ENCODE measurements around the gene GPR158.

Gene GPR158

DNA sequence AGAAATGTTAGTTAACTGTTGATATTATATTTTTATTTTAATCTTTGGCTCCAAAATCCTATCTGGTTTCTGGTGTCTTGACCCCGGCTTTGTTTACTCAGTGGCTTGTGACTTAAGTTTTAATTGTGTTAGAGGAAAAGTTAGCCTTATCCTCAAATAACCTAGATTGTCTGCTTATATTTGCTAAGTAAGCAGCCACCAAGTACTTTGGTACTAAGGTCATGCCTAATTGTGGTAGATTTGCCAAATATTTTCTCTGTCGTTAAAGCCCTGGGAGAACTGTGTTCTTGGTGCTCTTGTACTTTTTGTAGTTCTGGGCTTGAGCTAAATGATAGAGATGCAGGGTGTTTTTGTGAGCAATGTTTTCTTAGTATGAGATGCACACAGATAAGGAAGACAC lies 34.8 kb downstream of the GPR158 start:
- Histone ChIP-seq H2AFZ (ENCODE audit: low read length, unreplicated experiment) (no peak overlapping the region), H3K4me1 (ENCODE audit: control insufficient read depth, insufficient read depth, low read length, unreplicated experiment) (no peaks in the 10 kb centered on the region), H3K79me2 (ENCODE audit: control insufficient read depth, insufficient read depth, low read length, unreplicated experiment) (no peaks in the 10 kb centered on the region), H3K4me3 (ENCODE audit: low read depth, low read length) (no peak overlapping the region), H3K27me3 (ENCODE audit: insufficient read depth, low read length) (peaks cover 4% of the 10 kb centered on the region; the same call in 1 of the 2 replicates), H3K27ac (ENCODE audit: low read depth, low read length) (no peak overlapping the region), H3K36me3 (ENCODE audit: insufficient read depth, low read length) (no peaks in the 10 kb centered on the region)

DNA sequence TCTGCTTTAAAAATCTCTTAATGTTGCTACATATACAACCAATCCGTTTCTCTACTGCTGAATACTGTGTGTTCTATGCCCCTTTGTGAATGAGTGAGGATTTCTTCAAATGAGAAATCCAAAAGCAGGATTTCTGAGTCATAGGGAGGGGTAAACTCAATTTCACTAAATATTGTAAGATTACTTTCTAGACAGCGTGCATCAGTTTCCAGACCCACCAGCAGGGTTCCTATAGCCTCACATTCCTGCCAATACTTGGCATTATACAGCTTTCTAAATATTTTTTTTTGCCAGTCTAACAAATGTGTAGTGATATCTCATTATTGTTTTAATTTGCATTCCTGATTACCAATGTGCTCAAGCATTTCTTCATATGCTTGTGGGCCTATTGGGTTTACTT lies 35.5 kb downstream of the GPR158 start:
- Histone ChIP-seq H3K27me3 (ENCODE audit: insufficient read depth, low read length) (peaks cover 5% of the 10 kb centered on the region; the same call in 1 of the 2 replicates), H2AFZ (ENCODE audit: low read length, unreplicated experiment) (no peak overlapping the region), H3K36me3 (ENCODE audit: insufficient read depth, low read length) (no peaks in the 10 kb centered on the region), H3K27ac (ENCODE audit: low read depth, low read length) (no peak overlapping the region), H3K79me2 (ENCODE audit: control insufficient read depth, insufficient read depth, low read length, unreplicated experiment) (no peaks in the 10 kb centered on the region), H3K4me3 (ENCODE audit: low read depth, low read length) (no peak overlapping the region), H3K4me1 (ENCODE audit: control insufficient read depth, insufficient read depth, low read length, unreplicated experiment) (no peaks in the 10 kb centered on the region)

DNA sequence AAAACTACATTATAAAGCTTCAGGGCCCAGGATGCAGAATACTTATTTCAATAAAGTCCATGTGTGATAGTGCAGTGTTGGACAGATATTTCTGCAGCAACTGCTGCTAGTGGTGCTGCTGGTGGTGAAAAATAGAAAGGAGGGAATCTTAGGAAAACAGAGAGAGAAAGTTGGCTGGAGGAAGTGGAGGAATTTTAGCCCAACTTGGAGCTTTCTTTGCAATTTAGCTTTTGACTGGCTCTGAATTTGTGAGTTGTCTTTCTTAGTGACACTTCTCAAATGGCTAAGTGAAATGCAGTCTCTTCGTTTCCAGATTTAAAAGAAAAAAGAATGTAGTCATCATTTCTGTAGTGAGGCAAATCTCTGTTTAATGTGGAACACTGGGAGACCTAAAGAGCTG lies 45.4 kb downstream of the GPR158 start:
- Histone ChIP-seq H2AFZ (ENCODE audit: low read length, unreplicated experiment) (no peak overlapping the region), H3K4me1 (ENCODE audit: control insufficient read depth, insufficient read depth, low read length, unreplicated experiment) (no peaks in the 10 kb centered on the region), H3K36me3 (ENCODE audit: insufficient read depth, low read length) (no peaks in the 10 kb centered on the region), H3K27ac (ENCODE audit: low read depth, low read length) (no peak overlapping the region), H3K79me2 (ENCODE audit: control insufficient read depth, insufficient read depth, low read length, unreplicated experiment) (no peaks in the 10 kb centered on the region), H3K27me3 (ENCODE audit: insufficient read depth, low read length) (peaks cover 68% of the 10 kb centered on the region), H3K4me3 (ENCODE audit: low read depth, low read length) (no peak overlapping the region)

DNA sequence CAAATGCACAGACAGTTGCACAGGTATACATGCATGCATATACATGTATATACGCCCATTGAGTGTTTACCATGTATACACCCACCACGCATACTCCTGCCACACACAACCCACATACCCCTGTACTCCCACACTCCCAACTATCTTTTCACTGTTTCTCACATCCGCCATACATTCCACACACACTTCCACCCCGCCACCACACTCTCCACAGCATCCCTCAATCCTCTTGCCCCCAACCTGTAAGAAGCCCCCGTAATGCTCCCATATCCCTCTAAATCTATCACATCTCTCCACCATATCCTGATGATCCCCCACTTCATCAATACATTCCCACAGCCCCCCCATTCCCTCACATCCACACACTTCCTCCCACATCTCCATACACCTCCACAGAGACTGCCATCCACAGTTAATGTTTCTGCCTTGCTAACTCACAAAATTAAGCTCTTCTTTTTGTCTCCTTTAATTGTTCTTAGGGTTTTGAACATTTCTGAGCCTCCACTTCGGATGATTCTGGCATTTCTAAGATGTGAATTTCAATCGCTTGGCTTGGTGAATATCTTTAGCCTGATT lies 47.4 kb downstream of the GPR158 start:
- H3K36me3 ChIP-seq (ENCODE audit: insufficient read depth, low read length), result no peaks in the 10 kb centered on the region
- H2AFZ ChIP-seq (ENCODE audit: low read length, unreplicated experiment), result no peak overlapping the region
- no peaks in the 10 kb centered on the region for H3K79me2 ChIP-seq (ENCODE audit: control insufficient read depth, insufficient read depth, low read length, unreplicated experiment)
- no peak overlapping the region for H3K4me3 ChIP-seq (ENCODE audit: low read depth, low read length)
- peaks cover 55% of the 10 kb centered on the region for H3K27me3 ChIP-seq (ENCODE audit: insufficient read depth, low read length)
- H3K27ac ChIP-seq (ENCODE audit: low read depth, low read length), result no peak overlapping the region
- H3K4me1 ChIP-seq (ENCODE audit: control insufficient read depth, insufficient read depth, low read length, unreplicated experiment), result no peaks in the 10 kb centered on the region

DNA sequence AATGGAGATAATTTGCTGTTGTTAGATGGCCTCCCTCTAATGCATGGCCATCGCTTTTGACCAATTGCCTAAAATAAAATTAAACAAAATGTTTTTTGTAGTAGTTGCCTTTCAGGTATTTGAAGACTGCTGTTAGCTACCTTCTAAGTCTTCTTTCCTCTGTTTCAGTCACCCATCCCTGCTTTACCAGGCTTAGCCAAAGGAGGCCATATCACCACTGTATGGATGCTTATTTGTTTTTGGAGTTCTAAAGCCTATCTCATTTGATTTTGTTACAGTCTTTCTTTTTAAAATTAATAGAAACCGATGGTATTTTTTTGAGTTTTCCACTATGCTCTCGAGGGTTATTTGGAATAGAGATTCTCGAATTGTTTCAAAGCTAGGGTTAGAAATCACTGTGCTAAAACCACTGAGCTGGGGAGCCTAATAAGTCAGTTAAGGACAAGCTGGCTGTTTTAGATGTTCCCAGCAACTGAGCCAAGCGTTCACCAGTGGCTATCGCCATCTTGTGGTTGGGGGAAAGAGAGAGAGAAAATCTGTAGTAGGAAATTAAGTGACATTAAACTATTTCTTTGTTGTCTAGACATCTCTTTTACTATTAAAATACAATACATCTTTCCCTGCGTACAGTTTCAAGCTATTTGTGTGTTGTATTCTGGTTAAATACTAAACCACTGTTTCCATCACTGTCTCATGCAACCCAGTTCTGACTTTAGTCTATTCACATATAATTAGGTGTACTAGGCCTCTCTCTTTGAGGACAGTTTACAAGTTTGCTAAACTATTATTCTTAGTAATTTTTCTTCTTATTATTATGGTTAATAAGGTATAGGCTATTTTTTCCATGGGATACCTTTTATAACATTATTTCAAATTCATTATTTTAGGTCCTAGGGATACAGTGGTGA lies 52.2 kb downstream of the GPR158 start:
- Histone ChIP-seq H3K36me3 (ENCODE audit: insufficient read depth, low read length) (no peaks in the 10 kb centered on the region), H3K4me1 (ENCODE audit: control insufficient read depth, insufficient read depth, low read length, unreplicated experiment) (no peaks in the 10 kb centered on the region), H2AFZ (ENCODE audit: low read length, unreplicated experiment) (no peak overlapping the region), H3K4me3 (ENCODE audit: low read depth, low read length) (no peak overlapping the region), H3K79me2 (ENCODE audit: control insufficient read depth, insufficient read depth, low read length, unreplicated experiment) (no peaks in the 10 kb centered on the region), H3K27ac (ENCODE audit: low read depth, low read length) (no peak overlapping the region), H3K27me3 (ENCODE audit: insufficient read depth, low read length) (peaks cover 27% of the 10 kb centered on the region; the same call in 1 of the 2 replicates)

DNA sequence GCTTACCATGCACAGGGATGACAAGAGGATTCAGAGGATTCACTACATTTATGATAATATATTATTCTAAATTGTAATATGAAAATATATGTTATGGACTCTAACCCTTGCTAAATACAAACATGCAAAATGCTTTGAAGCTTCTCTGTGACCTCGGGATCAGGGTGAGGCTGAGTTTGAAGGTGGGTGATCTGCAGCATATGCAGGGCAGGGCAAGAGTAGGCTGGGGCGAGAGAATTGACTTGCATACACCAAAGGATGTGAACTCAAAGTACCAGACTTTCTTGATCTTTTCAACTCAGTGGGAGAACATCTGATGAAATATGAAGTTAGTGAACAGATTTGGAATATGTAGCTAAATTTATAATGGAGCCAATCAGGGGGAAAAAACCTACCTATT lies 57.0 kb downstream of the GPR158 start:
- Histone ChIP-seq H2AFZ (ENCODE audit: low read length, unreplicated experiment) (no peak overlapping the region), H3K4me1 (ENCODE audit: control insufficient read depth, insufficient read depth, low read length, unreplicated experiment) (no peaks in the 10 kb centered on the region), H3K79me2 (ENCODE audit: control insufficient read depth, insufficient read depth, low read length, unreplicated experiment) (no peaks in the 10 kb centered on the region), H3K36me3 (ENCODE audit: insufficient read depth, low read length) (no peaks in the 10 kb centered on the region), H3K27me3 (ENCODE audit: insufficient read depth, low read length) (0 out of 2 replicates have a peak, but pooled peaks cover 7% of the 10 kb centered on the region), H3K4me3 (ENCODE audit: low read depth, low read length) (no peak overlapping the region), H3K27ac (ENCODE audit: low read depth, low read length) (no peak overlapping the region)

DNA sequence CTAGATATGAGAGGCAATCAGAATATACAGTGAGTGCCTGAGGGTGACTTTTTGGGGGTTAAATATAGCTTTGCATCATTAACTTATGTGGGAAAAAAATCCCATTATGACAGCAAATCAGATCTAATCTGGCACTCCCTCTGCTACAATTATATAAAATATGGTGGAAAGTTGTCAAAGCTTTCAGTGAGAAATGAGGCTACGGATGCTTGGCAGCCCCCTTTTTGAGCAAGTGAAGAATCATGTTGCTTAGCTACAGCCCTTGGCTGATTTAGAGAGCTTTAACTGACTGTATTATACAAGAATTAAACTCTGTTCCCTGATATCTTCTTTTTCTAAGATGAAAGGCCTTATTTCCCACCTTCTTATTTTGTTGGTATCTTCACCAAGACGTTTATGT lies 57.4 kb downstream of the GPR158 start:
- Histone ChIP-seq H2AFZ (ENCODE audit: low read length, unreplicated experiment) (no peak overlapping the region), H3K27ac (ENCODE audit: low read depth, low read length) (no peak overlapping the region), H3K27me3 (ENCODE audit: insufficient read depth, low read length) (0 out of 2 replicates have a peak, but pooled peaks cover 7% of the 10 kb centered on the region), H3K4me3 (ENCODE audit: low read depth, low read length) (no peak overlapping the region), H3K79me2 (ENCODE audit: control insufficient read depth, insufficient read depth, low read length, unreplicated experiment) (no peaks in the 10 kb centered on the region), H3K4me1 (ENCODE audit: control insufficient read depth, insufficient read depth, low read length, unreplicated experiment) (no peaks in the 10 kb centered on the region), H3K36me3 (ENCODE audit: insufficient read depth, low read length) (no peaks in the 10 kb centered on the region)

DNA sequence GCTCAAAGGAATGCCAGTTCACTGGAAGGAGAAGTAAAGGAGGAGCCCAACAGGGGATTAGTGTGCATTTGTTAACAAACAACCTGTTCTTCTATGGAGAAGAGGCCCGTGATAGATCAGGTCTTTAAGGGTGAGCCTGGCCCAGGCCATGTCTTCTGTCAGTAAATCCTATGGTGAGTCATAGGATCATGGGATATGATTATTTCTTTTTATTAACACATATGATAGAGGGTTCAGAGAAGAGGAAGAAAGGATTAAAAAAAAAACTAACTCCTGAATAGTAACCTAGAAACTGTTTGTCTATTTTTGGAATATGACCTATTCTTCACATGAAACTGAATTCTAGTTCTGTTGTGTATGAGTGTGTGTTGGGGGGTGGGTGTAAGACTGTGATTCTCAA lies 70.4 kb downstream of the GPR158 start:
- no peaks in the 10 kb centered on the region for H3K4me1 ChIP-seq (ENCODE audit: control insufficient read depth, insufficient read depth, low read length, unreplicated experiment)
- H2AFZ ChIP-seq (ENCODE audit: low read length, unreplicated experiment), result no peak overlapping the region
- no peak overlapping the region for H3K4me3 ChIP-seq (ENCODE audit: low read depth, low read length)
- H3K27ac ChIP-seq (ENCODE audit: low read depth, low read length), result no peak overlapping the region
- no peaks in the 10 kb centered on the region for H3K36me3 ChIP-seq (ENCODE audit: insufficient read depth, low read length)
- H3K27me3 ChIP-seq (ENCODE audit: insufficient read depth, low read length), result no peaks in the 10 kb centered on the region
- H3K79me2 ChIP-seq (ENCODE audit: control insufficient read depth, insufficient read depth, low read length, unreplicated experiment), result no peaks in the 10 kb centered on the region

DNA sequence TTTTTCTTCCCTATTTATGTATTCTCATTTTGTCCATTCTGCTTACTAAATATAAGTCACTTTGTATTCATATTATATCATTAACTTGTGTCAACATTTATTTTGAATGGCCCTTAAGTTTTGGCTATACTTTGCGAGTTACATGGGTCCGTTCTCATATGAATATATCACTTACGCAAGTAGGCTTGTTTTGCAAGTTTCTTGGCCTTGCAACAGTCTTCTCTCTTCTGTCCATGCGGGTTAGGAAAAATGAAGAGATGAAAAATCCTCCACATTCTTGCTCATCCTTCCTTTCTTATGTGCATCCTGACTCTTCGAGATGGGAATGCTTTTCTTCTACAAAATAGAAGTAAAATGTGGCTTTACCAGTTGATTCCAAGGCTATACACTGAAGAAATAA lies 82.8 kb downstream of the GPR158 start:
- H3K4me3 ChIP-seq (ENCODE audit: low read depth, low read length), result no peak overlapping the region

DNA sequence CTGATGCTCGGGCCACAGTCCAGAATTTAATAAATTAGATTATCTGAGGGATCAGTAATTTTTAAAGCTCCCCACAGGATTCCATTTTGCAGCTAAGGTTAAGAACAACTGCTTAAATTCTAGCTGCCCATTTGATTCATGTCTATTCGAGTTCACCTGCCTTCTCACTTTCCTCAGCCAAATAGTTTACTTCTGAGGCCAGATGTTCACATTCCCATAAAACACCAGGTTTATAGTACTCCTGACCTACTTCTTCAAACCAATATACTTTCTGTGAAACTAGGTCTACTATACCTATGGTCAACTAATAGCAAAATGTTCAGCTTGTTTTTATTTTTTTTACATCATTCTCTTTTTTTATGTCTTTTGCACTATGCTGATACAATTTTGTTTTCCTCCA lies 86.3 kb downstream of the GPR158 start:
- no peaks in the 10 kb centered on the region for H3K27me3 ChIP-seq (ENCODE audit: insufficient read depth, low read length)
- H3K36me3 ChIP-seq (ENCODE audit: insufficient read depth, low read length), result no peaks in the 10 kb centered on the region
- H3K4me1 ChIP-seq (ENCODE audit: control insufficient read depth, insufficient read depth, low read length, unreplicated experiment), result no peaks in the 10 kb centered on the region
- H3K27ac ChIP-seq (ENCODE audit: low read depth, low read length), result no peak overlapping the region
- H3K4me3 ChIP-seq (ENCODE audit: low read depth, low read length), result no peak overlapping the region
- no peak overlapping the region for H2AFZ ChIP-seq (ENCODE audit: low read length, unreplicated experiment)
- no peaks in the 10 kb centered on the region for H3K79me2 ChIP-seq (ENCODE audit: control insufficient read depth, insufficient read depth, low read length, unreplicated experiment)

More for the DNA sequence above, 82.8 kb downstream of the GPR158 start:
- Histone ChIP-seq H3K36me3 (ENCODE audit: insufficient read depth, low read length) (no peaks in the 10 kb centered on the region), H3K27ac (ENCODE audit: low read depth, low read length) (no peak overlapping the region), H2AFZ (ENCODE audit: low read length, unreplicated experiment) (no peak overlapping the region), H3K4me1 (ENCODE audit: control insufficient read depth, insufficient read depth, low read length, unreplicated experiment) (no peaks in the 10 kb centered on the region), H3K79me2 (ENCODE audit: control insufficient read depth, insufficient read depth, low read length, unreplicated experiment) (no peaks in the 10 kb centered on the region), H3K27me3 (ENCODE audit: insufficient read depth, low read length) (no peaks in the 10 kb centered on the region)

DNA sequence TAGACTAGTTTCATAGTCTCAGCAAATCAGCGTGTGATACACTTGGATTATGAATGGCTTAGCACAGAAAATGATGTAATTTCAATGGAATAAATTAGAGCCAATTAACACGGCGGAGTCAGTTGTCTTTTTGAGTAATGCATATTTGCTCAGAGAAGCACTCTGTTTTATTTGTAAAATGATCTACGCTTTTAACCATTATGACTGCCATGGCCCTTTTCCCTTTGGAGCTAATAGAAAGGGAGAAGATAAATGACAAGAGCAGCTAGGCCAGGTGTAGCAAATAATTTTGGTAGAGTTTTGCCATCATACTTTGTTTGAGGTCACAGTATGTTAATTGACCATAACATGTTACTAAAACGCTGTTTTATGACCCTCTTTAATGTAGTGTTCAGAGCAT lies 86.8 kb downstream of the GPR158 start:
- Histone ChIP-seq H3K4me1 (ENCODE audit: control insufficient read depth, insufficient read depth, low read length, unreplicated experiment) (no peaks in the 10 kb centered on the region), H2AFZ (ENCODE audit: low read length, unreplicated experiment) (no peak overlapping the region), H3K27ac (ENCODE audit: low read depth, low read length) (no peak overlapping the region)

More for the DNA sequence above, 86.8 kb downstream of the GPR158 start:
- H3K79me2 ChIP-seq (ENCODE audit: control insufficient read depth, insufficient read depth, low read length, unreplicated experiment), result no peaks in the 10 kb centered on the region
- H3K36me3 ChIP-seq (ENCODE audit: insufficient read depth, low read length), result no peaks in the 10 kb centered on the region
- no peaks in the 10 kb centered on the region for H3K27me3 ChIP-seq (ENCODE audit: insufficient read depth, low read length)
- no peak overlapping the region for H3K4me3 ChIP-seq (ENCODE audit: low read depth, low read length)
